CD14-positive monocyte (primary cell): ENCODE data around the gene ITPRIPL2. TPM values are rescaled to one million over a fixed set of nuclear protein-coding genes. Genes with fewer than 3 reads are reported as not detected.

Source experiments
- DNase-seq, 3 donors: peaks; one replicate each; pipeline ENCODE4 v3.0.0-alpha.2; 2011 to 2022
- H2AFZ ChIP-seq: 2 replicates; pipeline ENCODE4 v1.6.0; 2012; ENCODE audit warnings: mild to moderate bottlenecking, low read depth, low read length, inconsistent platforms; ENCODE audit not compliant: insufficient read depth, poor library complexity, severe bottlenecking
- H3K27ac ChIP-seq, 2 donors: 1 replicate in 1 of 2; 2 replicates in 1 of 2; pipeline ENCODE4 v1.5.1; 2012 to 2013; ENCODE audit warnings: low read length in 2 of 2, control low read depth in 1 of 2, inconsistent platforms in 1 of 2, low read depth in 1 of 2, mild to moderate bottlenecking in 1 of 2
- H3K27me3 ChIP-seq, 2 donors: one replicate each; pipeline versions ENCODE4 v1.6.0 to v1.6.1; 2011 to 2013; ENCODE audit warnings: low read length in 2 of 2; ENCODE audit not compliant: control insufficient read depth in 2 of 2, insufficient read depth in 2 of 2
- H3K36me3 ChIP-seq, 2 donors: replicated peaks in 1 of 2; 1 replicate in 1 of 2; 2 replicates in 1 of 2; pipeline versions ENCODE4 v1.5.1 to v1.6.1; 2012 to 2013; ENCODE audit warnings: low read length in 2 of 2, control low read depth in 1 of 2, inconsistent platforms in 1 of 2, mild to moderate bottlenecking in 1 of 2; ENCODE audit not compliant: insufficient read depth in 2 of 2, control insufficient read depth in 1 of 2
- H3K4me1 ChIP-seq, 2 donors: 1 replicate in 1 of 2; 2 replicates in 1 of 2; pipeline versions ENCODE4 v1.5.1 to v1.6.1; 2012 to 2013; ENCODE audit warnings: low read length in 2 of 2, control low read depth in 1 of 2, inconsistent platforms in 1 of 2, mild to moderate bottlenecking in 1 of 2, moderate library complexity in 1 of 2; ENCODE audit not compliant: insufficient read depth in 2 of 2, control insufficient read depth in 1 of 2
- H3K4me2 ChIP-seq: replicated peaks from 2 replicates; pipeline ENCODE3; 2012; ENCODE audit warnings: low read length, moderate library complexity, mild to moderate bottlenecking; ENCODE audit not compliant: poor library complexity, severe bottlenecking; ENCODE audit errors: extremely low read depth
- H3K4me3 ChIP-seq, 3 experiments: fragments of 200-600 bp in 1 of 3; sonication (generic) in 1 of 3; replicated peaks in 1 of 3; 1 replicate in 2 of 3; 2 replicates in 1 of 3; pipeline ENCODE4 v1.5.1; 2011 to 2013; ENCODE audit warnings: low read length in 3 of 3, mild to moderate bottlenecking in 3 of 3, control low read depth in 2 of 3, low read depth in 2 of 3, inconsistent platforms in 1 of 3, moderate library complexity in 1 of 3
- H3K79me2 ChIP-seq: 2 replicates; pipeline ENCODE4 v1.6.0; 2012; ENCODE audit warnings: mild to moderate bottlenecking, control low read depth, inconsistent platforms, low read length, moderate library complexity; ENCODE audit not compliant: insufficient read depth
- H3K9ac ChIP-seq: 2 replicates; pipeline ENCODE4 v1.6.0; 2017; ENCODE audit warnings: low read length, mild to moderate bottlenecking; ENCODE audit not compliant: insufficient read depth, poor library complexity, severe bottlenecking
- H3K9me3 ChIP-seq, 2 donors: replicated peaks in 1 of 2; 1 replicate in 1 of 2; 2 replicates in 1 of 2; pipeline versions ENCODE4 v1.5.1 to v1.6.1; 2012 to 2013; ENCODE audit warnings: low read length in 2 of 2, control low read depth in 1 of 2; ENCODE audit not compliant: control insufficient read depth in 1 of 2, insufficient read depth in 1 of 2
- H4K20me1 ChIP-seq: 2 replicates; pipeline ENCODE4 v1.6.0; 2012; ENCODE audit warnings: mild to moderate bottlenecking, low read length, control low read depth, moderate library complexity; ENCODE audit not compliant: insufficient read depth
- H3K27ac Mint-ChIP-seq, 7 donors: one replicate each; pipeline ENCODE4 v1.8.0; 2020; ENCODE audit warnings: mild to moderate bottlenecking in 7 of 7, mixed read lengths in 7 of 7, moderate library complexity in 6 of 7, inconsistent platforms in 2 of 7
- H3K27me3 Mint-ChIP-seq, 3 donors: one replicate each; pipeline ENCODE4 v1.8.0; 2021 to 2022; ENCODE audit warnings: low read depth in 3 of 3, mild to moderate bottlenecking in 3 of 3, mixed read lengths in 3 of 3, moderate library complexity in 3 of 3, inconsistent platforms in 1 of 3
- H3K36me3 Mint-ChIP-seq, 2 donors: one replicate each; pipeline ENCODE4 v1.8.0; 2020; ENCODE audit warnings: mixed read lengths in 2 of 2, inconsistent platforms in 1 of 2, mild to moderate bottlenecking in 1 of 2
- H3K4me1 Mint-ChIP-seq: one replicate; pipeline ENCODE4 v1.8.0; 2020; ENCODE audit warnings: mild to moderate bottlenecking, mixed read lengths
- H3K4me3 Mint-ChIP-seq, 2 donors: one replicate each; pipeline ENCODE4 v1.8.0; 2020; ENCODE audit warnings: mild to moderate bottlenecking in 2 of 2, mixed read lengths in 2 of 2, moderate library complexity in 1 of 2
- H3K9me3 Mint-ChIP-seq, 7 donors: one replicate each; pipeline ENCODE4 v1.8.0; 2020 to 2022; ENCODE audit warnings: mixed read lengths in 7 of 7, mild to moderate bottlenecking in 6 of 7, moderate library complexity in 6 of 7, inconsistent platforms in 2 of 7
- WGBS: methylation state at CpG from one replicate; pipeline ENCODE4 v1.1.5; 2013; ENCODE audit warnings: missing lambda C conversion rate; ENCODE audit not compliant: insufficient coverage; 5-methylcytosine and 5-hydroxymethylcytosine counted together
- intact Hi-C, 2 donors: fragments of 100-400 bp; cut with micrococcal nuclease; formaldehyde crosslinking; loops; one replicate each; pipeline versions ENCODE4 v1.15.0 to v1.15.1; 2023
- polyA plus RNA-seq, 3 donors: library from polyadenylated mRNA; depleted of rRNA in 1 of 3; unstranded in 2 of 3; stranded (reverse) in 1 of 3; fragments of 300-500 nt in 2 of 3; fragments of >200 nt in 1 of 3; fragmentation: Illumina TruSeq in 2 of 3; gene quantifications; 1 replicate in 2 of 3; 2 replicates in 1 of 3; pipeline ENCODE4 v1.2.3, GENCODE V29; 2012 to 2021
- TF ChIP-seq, protein P1 (sequence below): fragments of 200-600 bp; IDR thresholded peaks from one replicate; pipeline ENCODE4 v1.8.0; 2022; ENCODE audit warnings: antibody characterized with exemption, mild to moderate bottlenecking

The ITPRIPL2 gene
- polyA plus RNA-seq, 3 donors: 7.9 to 9.0 (median 8.2) TPM

- TF ChIP-seq, protein P1, sequence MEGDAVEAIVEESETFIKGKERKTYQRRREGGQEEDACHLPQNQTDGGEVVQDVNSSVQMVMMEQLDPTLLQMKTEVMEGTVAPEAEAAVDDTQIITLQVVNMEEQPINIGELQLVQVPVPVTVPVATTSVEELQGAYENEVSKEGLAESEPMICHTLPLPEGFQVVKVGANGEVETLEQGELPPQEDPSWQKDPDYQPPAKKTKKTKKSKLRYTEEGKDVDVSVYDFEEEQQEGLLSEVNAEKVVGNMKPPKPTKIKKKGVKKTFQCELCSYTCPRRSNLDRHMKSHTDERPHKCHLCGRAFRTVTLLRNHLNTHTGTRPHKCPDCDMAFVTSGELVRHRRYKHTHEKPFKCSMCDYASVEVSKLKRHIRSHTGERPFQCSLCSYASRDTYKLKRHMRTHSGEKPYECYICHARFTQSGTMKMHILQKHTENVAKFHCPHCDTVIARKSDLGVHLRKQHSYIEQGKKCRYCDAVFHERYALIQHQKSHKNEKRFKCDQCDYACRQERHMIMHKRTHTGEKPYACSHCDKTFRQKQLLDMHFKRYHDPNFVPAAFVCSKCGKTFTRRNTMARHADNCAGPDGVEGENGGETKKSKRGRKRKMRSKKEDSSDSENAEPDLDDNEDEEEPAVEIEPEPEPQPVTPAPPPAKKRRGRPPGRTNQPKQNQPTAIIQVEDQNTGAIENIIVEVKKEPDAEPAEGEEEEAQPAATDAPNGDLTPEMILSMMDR: no peak
- H3K27ac Mint-ChIP-seq: peak overlapping the region; percentile 90 to 98 (median 94)
- peak overlapping the region in 1 of 2 donors; percentile 77 for H3K4me3 Mint-ChIP-seq
- Histone ChIP-seq H3K4me2 (peak overlapping the region; percentile 87), H3K79me2 (peaks cover 49% of the 10 kb centered on the region), H3K4me1 (peaks cover 62 to 67% of the 10 kb centered on the region in 2 donors), H3K9me3 (no peaks in the 10 kb centered on the region), H3K4me3 (peak overlapping the region; percentile 41 to 78 (median 53)), H2AFZ (peak overlapping the region; percentile 43), H3K27me3 (no peaks in the 10 kb centered on the region), H3K36me3 (peaks cover 0 to 9% of the 10 kb centered on the region in 2 donors), H3K9ac (peak overlapping the region; percentile 72), H4K20me1 (peaks cover 28% of the 10 kb centered on the region), H3K27ac (peak overlapping the region; percentile 81 to 94)
- no CpG with 5 or more reads among the region's 5 CpGs for WGBS
- H3K36me3 Mint-ChIP-seq: peaks cover 18 to 21% of the 10 kb centered on the region in 2 donors
- intact Hi-C loops: no loop called here
- no peaks in the 10 kb centered on the region for H3K9me3 Mint-ChIP-seq
- H3K4me1 Mint-ChIP-seq: peaks cover 58% of the 10 kb centered on the region
- H3K27me3 Mint-ChIP-seq: no peaks in the 10 kb centered on the region
- DNase-seq: peak in 2 of 3 donors; percentile 55 to 59
Measured at GRCh38 chr16:19119564-19119963, 5.8 kb downstream of the ITPRIPL2 start.

- 86% methylated on average over 5 of the region's 6 CpGs for WGBS
- no peaks in the 10 kb centered on the region for H3K27me3 Mint-ChIP-seq
- intact Hi-C loops: no loop called here
- Histone ChIP-seq H3K4me2 (no peak overlapping the region), H4K20me1 (no peaks in the 10 kb centered on the region), H3K27me3 (no peaks in the 10 kb centered on the region), H3K4me1 (peaks cover 36 to 39% of the 10 kb centered on the region in 2 donors), H3K27ac (no peak overlapping the region), H3K4me3 (no peak overlapping the region), H2AFZ (no peak overlapping the region), H3K9ac (no peak overlapping the region), H3K36me3 (peaks cover 0 to 9% of the 10 kb centered on the region in 2 donors), H3K79me2 (peaks cover 22% of the 10 kb centered on the region), H3K9me3 (peaks cover 0 to 6% of the 10 kb centered on the region in 2 donors)
- peaks cover 0 to 12% (median 4%) of the 10 kb centered on the region in 7 donors for H3K9me3 Mint-ChIP-seq
- no peak for DNase-seq
- TF ChIP-seq, protein P1: no peak
- peaks cover 39% of the 10 kb centered on the region for H3K4me1 Mint-ChIP-seq
- H3K4me3 Mint-ChIP-seq: no peak overlapping the region
- H3K27ac Mint-ChIP-seq: peak overlapping the region in 1 of 7 donors; percentile 60
- peaks cover 16 to 19% of the 10 kb centered on the region in 2 donors for H3K36me3 Mint-ChIP-seq
Measured at GRCh38 chr16:19123535-19124178, 9.9 kb downstream of the ITPRIPL2 start.
